Endothelial cell of umbilical vein (primary cell): ENCODE data around the gene TBPL1. TPM values are rescaled to one million over a fixed set of nuclear protein-coding genes. Genes with fewer than 3 reads are reported as not detected.

ENCODE experiments used
- BruUV-seq: library from RNA; stranded (reverse); fragments of 400-500 nt; replicated peaks from 2 replicates; lab custom pipeline; 2021; lab: Mats Ljungman, UMichigan
- CTCF ChIA-PET: fragments of 300-600, 350-600 bp; sonication (Branson Sonifier 250); formaldehyde crosslinking; loops from one replicate; lab custom pipeline; 2021; ENCODE audit warnings: antibody characterized with exemption, inconsistent platforms; lab: Charles Lee
- POLR2A ChIA-PET: fragments of 300-600, 350-600 bp; sonication (Branson Sonifier 250); formaldehyde crosslinking; loops from one replicate; lab custom pipeline; 2021; ENCODE audit warnings: antibody characterized with exemption, inconsistent platforms; lab: Charles Lee
- DNase-seq: peaks from one replicate; pipeline ENCODE4 v3.0.0-alpha.2; 2011; ENCODE audit warnings: low read depth, low spot score
- FAIRE-seq: peaks from 2 replicates; lab custom pipeline; 2011; peaks lifted over from hg19 to GRCh38; lab: Jason Lieb, UNC
- H2AFZ ChIP-seq: 2 replicates; pipeline ENCODE4 v1.6.0; 2012; ENCODE audit warnings: low read depth, low read length, control low read depth, inconsistent platforms
- H3K27ac ChIP-seq: 2 replicates; pipeline ENCODE4 v1.5.1; 2011; ENCODE audit warnings: low read depth, mild to moderate bottlenecking, control low read depth, low read length, moderate library complexity; ENCODE audit not compliant: insufficient read depth
- H3K27me3 ChIP-seq, 2 experiments: 2 replicates each; pipeline versions ENCODE4 v1.6.0 to v1.6.1; 2011; ENCODE audit warnings: low read length in 2 of 2, mixed read lengths in 1 of 2; ENCODE audit not compliant: control insufficient read depth in 2 of 2, insufficient read depth in 2 of 2
- H3K36me3 ChIP-seq, 2 experiments: 2 replicates in 1 of 2; 3 replicates in 1 of 2; pipeline ENCODE4 v1.5.1; 2011; ENCODE audit warnings: low read length in 2 of 2, mild to moderate bottlenecking in 1 of 2, moderate library complexity in 1 of 2; ENCODE audit not compliant: control insufficient read depth in 2 of 2, insufficient read depth in 2 of 2; ENCODE audit errors: extremely low read depth in 1 of 2
- H3K4me1 ChIP-seq: 3 replicates; pipeline ENCODE4 v1.5.1; 2011; ENCODE audit warnings: mild to moderate bottlenecking, low read length; ENCODE audit not compliant: control insufficient read depth, insufficient read depth; ENCODE audit errors: extremely low read depth
- H3K4me2 ChIP-seq: 2 replicates; pipeline ENCODE4 v1.6.1; 2011; ENCODE audit warnings: low read length, control low read depth, mixed read lengths; ENCODE audit not compliant: insufficient read depth
- H3K4me3 ChIP-seq, 3 experiments: fragments of 200-600 bp in 1 of 3; sonication (generic), shearing (Covaris generic) in 1 of 3; replicated peaks in 1 of 3; 2 replicates each; pipeline ENCODE4 v1.5.1; 2011 to 2016; ENCODE audit warnings: control low read depth in 3 of 3, low read length in 3 of 3, mild to moderate bottlenecking in 2 of 3, inconsistent platforms in 1 of 3, low read depth in 1 of 3, moderate library complexity in 1 of 3; ENCODE audit not compliant: insufficient read depth in 1 of 3
- H3K79me2 ChIP-seq: 2 replicates; pipeline ENCODE4 v1.6.0; 2012; ENCODE audit warnings: low read length, inconsistent platforms; ENCODE audit not compliant: control insufficient read depth, insufficient read depth
- H3K9ac ChIP-seq: replicated peaks from 2 replicates; pipeline ENCODE3; 2011; ENCODE audit warnings: low read length, control low read depth; ENCODE audit not compliant: insufficient read depth; ENCODE audit errors: extremely low read depth
- H3K9me1 ChIP-seq: replicated peaks from 3 replicates; pipeline ENCODE4 v1.6.0; 2011; ENCODE audit warnings: mild to moderate bottlenecking, low read length; ENCODE audit not compliant: control insufficient read depth, insufficient read depth; ENCODE audit errors: extremely low read depth
- H3K9me3 ChIP-seq: replicated peaks from 2 replicates; pipeline ENCODE4 v1.5.1; 2012; ENCODE audit warnings: low read length, inconsistent platforms; ENCODE audit not compliant: control insufficient read depth, insufficient read depth
- H4K20me1 ChIP-seq: replicated peaks from 2 replicates; pipeline ENCODE3; 2011; ENCODE audit warnings: mild to moderate bottlenecking, low read length; ENCODE audit not compliant: control insufficient read depth, insufficient read depth; ENCODE audit errors: extremely low read depth
- CTCF ChIP-seq, 2 donors: IDR thresholded peaks; 1 replicate in 1 of 2; 2 replicates in 1 of 2; pipeline ENCODE4 v1.5.1; 2011; ENCODE audit warnings: low read length in 2 of 2, mild to moderate bottlenecking in 2 of 2, moderate library complexity in 2 of 2, control low read depth in 1 of 2, inconsistent platforms in 1 of 2, low read depth in 1 of 2; ENCODE audit not compliant: insufficient read depth in 1 of 2; ENCODE audit errors: extremely low read depth in 1 of 2
- EZH2 ChIP-seq: IDR thresholded peaks from 2 replicates; pipeline ENCODE4 v1.6.1; 2012; ENCODE audit warnings: borderline replicate concordance, low read depth, mild to moderate bottlenecking, moderate library complexity, low read length, inconsistent platforms; ENCODE audit not compliant: severe bottlenecking
- FOS ChIP-seq: IDR thresholded peaks from 2 replicates; pipeline ENCODE4 v1.6.1; 2011; ENCODE audit warnings: mild to moderate bottlenecking, low read length, moderate library complexity, borderline replicate concordance; ENCODE audit not compliant: insufficient read depth
- GATA2 ChIP-seq: IDR thresholded peaks from 2 replicates; pipeline ENCODE4 v1.7.0; 2011; ENCODE audit warnings: low read depth, mild to moderate bottlenecking, moderate library complexity, mixed read lengths, low read length; ENCODE audit not compliant: insufficient read length, insufficient read depth
- JUN ChIP-seq: IDR thresholded peaks from 2 replicates; pipeline ENCODE4 v1.6.1; 2011; ENCODE audit warnings: borderline replicate concordance, low read depth; ENCODE audit not compliant: insufficient read length, insufficient read depth
- MYC ChIP-seq: IDR thresholded peaks from one replicate; pipeline ENCODE4 v1.6.1; 2011; ENCODE audit warnings: mild to moderate bottlenecking, low read depth, low read length
- POLR2A ChIP-seq: IDR thresholded peaks from 2 replicates; pipeline ENCODE4 v1.6.1; 2012; ENCODE audit warnings: low read depth, mild to moderate bottlenecking, control low read depth, low read length
- POLR2AphosphoS5 ChIP-seq: IDR thresholded peaks from 2 replicates; pipeline ENCODE4 v1.6.1; 2012; ENCODE audit warnings: low read depth, mild to moderate bottlenecking, control low read depth, low read length, moderate library complexity; ENCODE audit not compliant: insufficient read depth
- dilution Hi-C: fragments of 300-500 bp; cut with MboI; formaldehyde crosslinking; loops from one replicate; pipeline ENCODE4 v1.15.0; 2019; ENCODE audit warnings: low sequenced_read_pairs; ENCODE audit not compliant: extremely low pct_ligation_motif_present
- intact Hi-C: fragments of 100-400 bp; cut with micrococcal nuclease; formaldehyde crosslinking; loops from one replicate; pipeline ENCODE4 v1.10.0; 2022
- polyA plus RNA-seq, 4 experiments: library from polyadenylated mRNA; depleted of rRNA in 3 of 4; stranded (reverse) in 3 of 4; unstranded in 1 of 4; fragments of >200 nt; gene quantifications; 2 replicates each; pipeline versions ENCODE4 v1.2.1 to v1.2.3, GENCODE V29; 2011 to 2012; ENCODE audit warnings: missing spikeins in 1 of 4
- total RNA-seq: library from RNA; stranded (reverse); gene quantifications from 2 replicates; pipeline ENCODE4 v1.2.3, GENCODE V29; 2021
- TF ChIP-seq, protein P1 (sequence below): IDR thresholded peaks from 2 replicates; pipeline ENCODE4 v1.6.1; 2011; ENCODE audit not compliant: insufficient read depth, insufficient read length

The TBPL1 gene
- total and polyA plus RNA-seq, 2 donors (not counting 3 experiments of a cell fraction or from before 2014, with no cell fraction given): 19.6 to 31.2 TPM

DNA sequence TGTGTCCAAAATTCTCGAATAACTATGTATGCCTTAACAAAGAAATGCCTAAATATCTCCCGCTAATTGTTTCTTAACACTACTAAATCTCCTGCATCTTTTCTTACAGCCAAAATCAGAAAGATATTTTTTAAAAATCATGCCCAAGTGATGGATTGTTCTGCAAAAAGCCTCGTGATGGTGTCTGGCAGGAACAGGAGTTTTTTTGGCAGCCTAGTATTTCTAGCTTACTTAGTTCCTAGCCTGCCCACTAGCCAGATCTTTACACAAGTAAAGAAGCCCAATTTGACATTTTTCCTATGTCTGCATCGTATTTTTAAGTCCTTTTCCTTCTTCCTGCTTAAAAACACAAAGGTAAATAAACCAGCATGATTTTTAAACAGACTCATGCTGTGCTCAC is 67.9 kb downstream of the TBPL1 start:
- DNase-seq (no peak), FAIRE-seq (no peak)
- intact Hi-C loops: no loop called here
- dilution Hi-C loops: no loop called here
- Histone ChIP-seq H3K4me2 (no peak overlapping the region), H3K27me3 (peaks cover 2 to 5% of the 10 kb centered on the region in 2 experiments), H4K20me1 (no peaks in the 10 kb centered on the region), H3K27ac (no peak overlapping the region), H3K9me3 (no peaks in the 10 kb centered on the region), H3K4me3 (no peak overlapping the region), H3K4me1 (no peaks in the 10 kb centered on the region), H3K9ac (no peak overlapping the region), H2AFZ (no peak overlapping the region), H3K79me2 (no peaks in the 10 kb centered on the region), H3K9me1 (no peaks in the 10 kb centered on the region), H3K36me3 (no peaks in the 10 kb centered on the region)
- BruUV-seq: no TSS peak
- POLR2A ChIA-PET: no interaction called here
- CTCF ChIA-PET: interaction anchor here (1.0 to 1.5 kb wide), 2 partner anchors 20 to 80 kb away, joined by 3 to 4 read pairs; no protein-coding TSS in a partner anchor
- TF ChIP-seq MYC (no peak), FOS (no peak), GATA2 (no peak), POLR2A (no peak), EZH2 (no peak), CTCF (IDR thresholded peaks at IDR 0.05; ENCODE audit: extremely low read depth in 1 of 2, insufficient read depth in 1 of 2, low read depth in 1 of 2, low read length in 2 of 2) (no peak), JUN (no peak), POLR2AphosphoS5 (no peak)
- TF ChIP-seq, protein P1, sequence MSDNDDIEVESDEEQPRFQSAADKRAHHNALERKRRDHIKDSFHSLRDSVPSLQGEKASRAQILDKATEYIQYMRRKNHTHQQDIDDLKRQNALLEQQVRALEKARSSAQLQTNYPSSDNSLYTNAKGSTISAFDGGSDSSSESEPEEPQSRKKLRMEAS: no peak
